Left ventricle myocardium inferior (tissue), 1 donor: ENCODE measurements around the gene TMPRSS3. TPM values are rescaled to one million over a fixed set of nuclear protein-coding genes. Genes with fewer than 3 reads are reported as not detected.

Source experiments
- DNase-seq: peaks from one replicate; pipeline ENCODE4 v3.0.0-alpha.2; 2020
- H3K27ac ChIP-seq: fragments of 200-600 bp; replicated peaks from 2 replicates; pipeline ENCODE4 v1.8.0; 2021
- H3K27me3 ChIP-seq: fragments of 200-600 bp; 2 replicates; pipeline ENCODE4 v1.8.0; 2021; ENCODE audit warnings: low read depth
- H3K36me3 ChIP-seq: fragments of 200-600 bp; 2 replicates; pipeline ENCODE4 v1.8.0; 2021
- H3K4me1 ChIP-seq: fragments of 200-600 bp; 2 replicates; pipeline ENCODE4 v1.8.0; 2021
- H3K4me3 ChIP-seq: fragments of 200-600 bp; 2 replicates; pipeline ENCODE4 v1.8.0; 2021; ENCODE audit warnings: mild to moderate bottlenecking, moderate library complexity
- H3K9me3 ChIP-seq: fragments of 200-600 bp; replicated peaks from 2 replicates; pipeline ENCODE4 v1.8.0; 2021
- intact Hi-C: fragments of 100-400 bp; cut with micrococcal nuclease; formaldehyde crosslinking; loops from one replicate; pipeline ENCODE4 v1.11.0; 2022
- total RNA-seq: library from RNA; stranded (reverse); fragmentation: NEBNext Ultra II Directional; extraction: Animal tissue kit (Norgen Biotek cat#: 25700); gene quantifications from one replicate; pipeline ENCODE4 v1.2.1, GENCODE V29; 2021
- TF ChIP-seq, protein P1 (sequence below): fragments of 200-600 bp; IDR thresholded peaks from 2 replicates; pipeline ENCODE4 v1.8.0; 2021; ENCODE audit warnings: antibody characterized with exemption, mild to moderate bottlenecking, borderline replicate concordance
- donor health status: DM: no; HTN: yes; CAD: no; lungs with severe emphysema.

TMPRSS3 gene
- total RNA-seq, 1 donor from 2014 or later, result not detected

DNA sequence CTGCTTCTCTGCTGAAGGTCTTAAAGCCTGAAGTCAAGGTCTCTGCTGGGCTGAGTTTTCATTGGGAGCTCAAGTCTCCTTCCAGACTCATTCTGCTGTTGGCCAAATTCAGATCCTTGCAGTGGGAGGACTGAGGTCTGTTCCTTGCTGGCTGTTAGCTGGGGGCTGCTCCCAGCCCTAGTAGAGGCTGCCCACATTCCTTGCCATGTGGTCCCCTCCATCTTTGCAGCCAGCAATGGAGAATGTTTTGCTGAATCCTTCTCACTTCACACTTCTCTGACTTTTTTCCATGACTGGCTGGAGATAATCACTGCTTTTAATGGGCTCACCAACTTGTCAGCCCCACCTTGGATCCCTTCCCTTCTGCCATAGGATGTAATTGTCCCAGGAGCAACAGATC is 41.1 kb upstream of the TMPRSS3 start:
- Histone ChIP-seq H3K36me3 (no peaks in the 10 kb centered on the region), H3K4me1 (no peaks in the 10 kb centered on the region), H3K9me3 (peaks cover 30% of the 10 kb centered on the region), H3K27me3 (peaks cover 61% of the 10 kb centered on the region), H3K4me3 (no peak overlapping the region), H3K27ac (no peak overlapping the region)
- intact Hi-C loops, result no loop called here
- no peak for DNase-seq
- TF ChIP-seq, protein P1, sequence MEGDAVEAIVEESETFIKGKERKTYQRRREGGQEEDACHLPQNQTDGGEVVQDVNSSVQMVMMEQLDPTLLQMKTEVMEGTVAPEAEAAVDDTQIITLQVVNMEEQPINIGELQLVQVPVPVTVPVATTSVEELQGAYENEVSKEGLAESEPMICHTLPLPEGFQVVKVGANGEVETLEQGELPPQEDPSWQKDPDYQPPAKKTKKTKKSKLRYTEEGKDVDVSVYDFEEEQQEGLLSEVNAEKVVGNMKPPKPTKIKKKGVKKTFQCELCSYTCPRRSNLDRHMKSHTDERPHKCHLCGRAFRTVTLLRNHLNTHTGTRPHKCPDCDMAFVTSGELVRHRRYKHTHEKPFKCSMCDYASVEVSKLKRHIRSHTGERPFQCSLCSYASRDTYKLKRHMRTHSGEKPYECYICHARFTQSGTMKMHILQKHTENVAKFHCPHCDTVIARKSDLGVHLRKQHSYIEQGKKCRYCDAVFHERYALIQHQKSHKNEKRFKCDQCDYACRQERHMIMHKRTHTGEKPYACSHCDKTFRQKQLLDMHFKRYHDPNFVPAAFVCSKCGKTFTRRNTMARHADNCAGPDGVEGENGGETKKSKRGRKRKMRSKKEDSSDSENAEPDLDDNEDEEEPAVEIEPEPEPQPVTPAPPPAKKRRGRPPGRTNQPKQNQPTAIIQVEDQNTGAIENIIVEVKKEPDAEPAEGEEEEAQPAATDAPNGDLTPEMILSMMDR, result no peak

GRCh38 chr21:42435833-42436232 is 40.0 kb upstream of the TMPRSS3 start:
- DNase-seq, result no peak
- intact Hi-C loops, result no loop called here
- Histone ChIP-seq H3K27me3 (peaks cover 72% of the 10 kb centered on the region), H3K4me3 (no peak overlapping the region), H3K36me3 (no peaks in the 10 kb centered on the region), H3K27ac (no peak overlapping the region), H3K4me1 (no peaks in the 10 kb centered on the region), H3K9me3 (peaks cover 32% of the 10 kb centered on the region)
- TF ChIP-seq, protein P1, result no peak

GRCh38 chr21:42435401-42435800 is 39.5 kb upstream of the TMPRSS3 start:
- peaks cover 76% of the 10 kb centered on the region for H3K27me3 ChIP-seq
- H3K9me3 ChIP-seq, result peaks cover 32% of the 10 kb centered on the region
- H3K4me1 ChIP-seq, result no peaks in the 10 kb centered on the region
- intact Hi-C loops, result no loop called here
- TF ChIP-seq, protein P1, result no peak
- no peak for DNase-seq
- no peaks in the 10 kb centered on the region for H3K36me3 ChIP-seq
- H3K27ac ChIP-seq, result no peak overlapping the region
- no peak overlapping the region for H3K4me3 ChIP-seq

GRCh38 chr21:42434884-42435283 is 39.0 kb upstream of the TMPRSS3 start:
- TF ChIP-seq, protein P1, result no peak
- Histone ChIP-seq H3K4me3 (no peak overlapping the region), H3K9me3 (peaks cover 32% of the 10 kb centered on the region), H3K4me1 (no peaks in the 10 kb centered on the region), H3K36me3 (no peaks in the 10 kb centered on the region), H3K27me3 (peaks cover 79% of the 10 kb centered on the region), H3K27ac (no peak overlapping the region)
- intact Hi-C loops, result no loop called here
- DNase-seq, result no peak

- H3K36me3 ChIP-seq, result no peaks in the 10 kb centered on the region
- no peak overlapping the region for H3K27ac ChIP-seq
- no peak for DNase-seq
- peaks cover 84% of the 10 kb centered on the region for H3K27me3 ChIP-seq
- no peaks in the 10 kb centered on the region for H3K4me1 ChIP-seq
- TF ChIP-seq, protein P1, result no peak
- H3K4me3 ChIP-seq, result no peak overlapping the region
- H3K9me3 ChIP-seq, result peaks cover 32% of the 10 kb centered on the region
- intact Hi-C loops, result no loop called here
These were observed 38.2 kb upstream of the TMPRSS3 start for GRCh38 chr21:42433946-42434551.
